ENCODE data around the gene NPB.

NPB gene

DNA sequence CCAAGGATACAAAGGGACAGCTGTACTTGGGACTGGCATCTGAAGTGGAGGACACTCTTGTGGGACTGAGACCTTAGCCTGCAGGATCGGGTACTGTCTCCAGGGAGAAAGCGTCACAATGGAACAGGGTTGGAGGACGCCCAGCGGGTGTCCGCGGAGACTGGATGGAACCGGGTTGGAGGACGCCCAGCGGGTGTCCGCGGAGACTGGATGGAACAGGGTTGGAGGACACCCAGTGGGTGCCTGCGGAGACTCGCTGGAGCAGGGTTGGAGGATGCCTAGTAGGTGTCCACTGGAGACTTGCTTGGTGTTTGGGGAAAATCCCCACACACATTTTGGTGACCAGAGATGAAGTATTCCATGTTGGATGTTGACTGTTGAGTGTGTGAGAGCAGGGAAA lies 45.2 kb downstream of the NPB start, which contains the start of gene MYADML2:
Gene MYADML2, minus strand, starts transcription at position 45 of the 400 bp plus-strand sequence. CDS start 5,492 bp downstream, outside the sequence.
- DNase-seq = no peak

DNA sequence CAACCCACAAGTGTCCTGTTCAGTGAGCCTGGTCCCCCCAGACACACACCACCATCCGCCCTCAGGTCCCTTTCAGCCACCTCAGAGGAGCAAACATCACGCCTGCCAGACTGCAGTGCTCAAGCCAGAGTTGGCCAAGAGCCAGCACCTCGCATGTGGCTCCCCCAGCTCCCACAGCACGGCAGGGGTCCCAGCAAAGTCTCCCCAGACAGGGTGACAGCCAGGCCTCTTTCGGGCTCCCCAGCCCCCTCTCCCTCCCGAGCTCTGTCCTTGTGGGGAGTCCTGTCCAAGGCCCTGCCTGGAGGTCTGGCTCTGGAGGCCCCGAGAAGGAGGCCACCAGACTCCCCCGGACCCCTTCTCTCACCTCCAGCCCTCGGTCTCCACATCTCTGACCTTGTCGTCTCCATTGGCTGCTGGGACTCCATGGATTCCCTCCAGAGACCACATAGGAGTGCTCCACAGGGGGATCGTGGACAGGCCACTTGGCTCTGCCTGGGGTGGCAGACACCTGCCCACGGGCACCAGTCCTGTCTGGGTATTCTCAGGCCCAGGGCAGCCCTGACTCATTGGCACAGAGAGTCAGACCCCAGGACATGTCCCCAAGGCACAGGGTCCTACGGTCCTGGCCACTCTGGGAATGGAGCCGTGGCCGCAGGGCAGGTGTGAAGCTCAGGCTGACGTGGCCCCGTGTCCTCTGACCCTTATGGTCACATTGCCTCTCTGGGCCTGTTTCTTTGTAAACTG lies 46.8 kb downstream of the NPB start:
- DNase-seq = no peak

DNA sequence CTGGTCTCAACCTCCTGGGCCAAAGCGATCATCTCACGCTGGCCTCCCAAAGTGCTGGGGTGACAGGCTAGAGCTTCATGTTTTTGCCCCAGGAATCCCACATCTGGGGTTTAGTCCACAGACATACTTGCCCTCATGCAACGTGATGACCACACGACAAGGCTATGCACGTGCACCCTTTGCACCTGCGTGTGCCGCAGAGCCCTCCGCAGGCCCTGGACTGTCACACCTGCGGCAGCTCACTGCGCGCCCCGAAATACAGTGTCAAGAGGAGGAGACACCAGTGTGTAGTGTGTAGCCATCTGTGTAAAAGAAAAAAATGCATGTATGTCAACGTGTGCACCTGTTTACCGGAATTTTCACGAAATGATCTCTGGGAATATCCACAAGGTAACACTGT lies 48.5 kb downstream of the NPB start:
- no peak for DNase-seq

DNA sequence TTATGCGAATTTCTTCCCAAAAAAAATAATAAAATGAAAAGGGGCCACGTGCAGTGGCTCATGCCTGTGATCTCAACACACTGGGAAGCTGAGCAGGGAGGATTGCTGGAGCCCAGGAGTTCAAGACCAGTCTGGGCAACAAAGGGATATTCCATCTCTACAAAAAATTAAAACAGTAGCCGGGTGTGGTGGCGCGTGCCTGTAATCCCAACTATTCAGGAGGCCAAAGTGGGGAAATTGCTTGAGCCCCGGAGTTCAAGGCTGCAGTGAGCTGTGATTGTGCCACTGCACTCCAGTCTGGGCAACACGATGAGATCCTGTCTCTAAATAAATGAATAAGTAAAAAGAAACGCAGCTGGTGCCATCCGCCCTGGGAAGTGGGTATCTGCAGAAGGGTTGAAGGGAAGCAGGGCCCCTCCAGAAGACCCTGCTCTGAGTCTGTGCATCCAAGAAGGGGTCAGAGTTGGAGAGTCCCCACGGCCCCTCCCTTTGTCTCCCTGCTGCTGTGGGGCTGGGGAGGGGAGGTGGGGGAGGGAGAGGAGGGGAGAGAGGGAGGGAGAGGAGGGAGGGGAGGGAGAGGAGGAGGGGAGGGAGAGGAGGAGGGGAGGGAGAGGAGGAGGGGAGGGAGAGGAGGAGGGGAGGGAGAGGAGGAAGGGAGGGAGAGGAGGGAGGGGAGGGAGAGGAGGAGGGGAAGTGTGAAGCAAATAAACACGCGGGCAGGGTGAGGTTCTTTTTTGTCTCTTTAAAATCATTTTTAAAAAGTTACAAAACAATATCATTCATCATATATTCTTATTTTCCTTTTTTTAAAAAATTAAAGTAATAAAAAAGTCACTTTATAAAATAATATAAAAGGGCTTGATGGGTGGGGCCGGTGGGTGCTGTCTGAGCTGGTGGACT lies 50.0 kb downstream of the NPB start:
- no peak for DNase-seq
